MM.1S (cell line): ENCODE results near the gene UBE3B.

Experiments
- CTCF ChIP-seq: fragments of 300-600 bp; sonication (generic); IDR thresholded peaks from 2 replicates; pipeline ENCODE4 v1.5.1; 2016; ENCODE audit warnings: antibody characterized with exemption, low read length, mixed read lengths
- EZH2 ChIP-seq: fragments of 300-600 bp; sonication (generic); optimal IDR thresholded peaks from 2 replicates; pipeline ENCODE3; 2017; ENCODE audit warnings: low read depth, mild to moderate bottlenecking, antibody characterized with exemption, low read length, mixed read lengths

GRCh38 chr12:109542014-109542413 is 64.6 kb downstream of the UBE3B start:
- TF ChIP-seq CTCF = no peak
- TF ChIP-seq EZH2 = no peak
